Spleen (tissue), 11 donors: ENCODE data around the gene BSPRY. TPM values are rescaled to one million over a fixed set of nuclear protein-coding genes. Genes with fewer than 3 reads are reported as not detected.

Experiments used
- DNase-seq: peaks from one replicate; pipeline ENCODE4 v3.0.0-alpha.2; 2020
- H3K27ac ChIP-seq, 8 donors: fragments of 200-600 bp; sonication (generic) in 7 of 8; 1 replicate in 4 of 8; 2 replicates in 4 of 8; pipeline versions ENCODE4 v1.5.0 to v1.8.0; 2016 to 2021; ENCODE audit warnings: inconsistent platforms in 4 of 8, mild to moderate bottlenecking in 4 of 8, moderate library complexity in 1 of 8
- H3K27me3 ChIP-seq, 7 donors: fragments of 200-600 bp; sonication (generic) in 6 of 7; replicated peaks in 1 of 7; 1 replicate in 4 of 7; 2 replicates in 3 of 7; pipeline versions ENCODE4 v1.5.0 to v1.8.0; 2016 to 2021; ENCODE audit warnings: inconsistent platforms in 3 of 7, mild to moderate bottlenecking in 1 of 7
- H3K36me3 ChIP-seq, 6 donors: fragments of 200-600 bp; sonication (generic) in 5 of 6; 1 replicate in 4 of 6; 2 replicates in 2 of 6; pipeline versions ENCODE4 v1.5.0 to v1.8.0; 2016 to 2021; ENCODE audit warnings: inconsistent platforms in 2 of 6
- H3K4me1 ChIP-seq, 6 donors: fragments of 200-600 bp; sonication (generic) in 5 of 6; 1 replicate in 3 of 6; 2 replicates in 3 of 6; pipeline versions ENCODE4 v1.5.0 to v1.8.0; 2016 to 2021; ENCODE audit warnings: inconsistent platforms in 3 of 6
- H3K4me3 ChIP-seq, 8 donors: fragments of 200-600 bp; sonication (generic) in 7 of 8; 1 replicate in 4 of 8; 2 replicates in 4 of 8; pipeline versions ENCODE4 v1.5.0 to v1.8.0; 2016 to 2021; ENCODE audit warnings: inconsistent platforms in 4 of 8, mild to moderate bottlenecking in 4 of 8, moderate library complexity in 2 of 8
- H3K9me3 ChIP-seq, 8 donors: fragments of 200-600 bp; sonication (generic) in 7 of 8; 1 replicate in 4 of 8; 2 replicates in 4 of 8; pipeline versions ENCODE4 v1.5.0 to v1.8.0; 2016 to 2021; ENCODE audit warnings: inconsistent platforms in 4 of 8
- POLR2A ChIP-seq, 3 donors: fragments of 450-650 bp; IDR thresholded peaks; one replicate each; pipeline ENCODE4 v1.5.1; 2017; ENCODE audit warnings: antibody characterized with exemption in 3 of 3, mild to moderate bottlenecking in 1 of 3
- POLR2AphosphoS5 ChIP-seq, 3 donors: sonication (generic); formaldehyde crosslinking; IDR thresholded peaks; one replicate each; pipeline ENCODE4 v1.5.1; 2017; ENCODE audit warnings: antibody characterized with exemption in 3 of 3
- WGBS, 5 donors: extraction: QIAGEN DNeasy Blood & Tissue Kit in 3 of 5; methylation state at CpG; one replicate each; pipeline versions ENCODE4 v1.1.5 to v1.1.7; 2013 to 2018; 5-methylcytosine and 5-hydroxymethylcytosine counted together
- intact Hi-C: fragments of 100-400 bp; cut with DNase I; formaldehyde crosslinking; loops from one replicate; pipeline ENCODE4 v1.15.0; 2023; ENCODE audit warnings: low total_unique reads
- polyA plus RNA-seq, 3 donors: library from polyadenylated mRNA; stranded (reverse); fragments of 200-250 nt; gene quantifications; one replicate each; pipeline ENCODE4 v1.2.1, GENCODE V29; 2013
- total RNA-seq, 7 donors: library from RNA; depleted of rRNA in 3 of 7; stranded (reverse); fragments of >200 nt in 3 of 7; fragmentation: NEBNext Ultra II Directional in 4 of 7; extraction: Animal tissue kit (Norgen Biotek cat#: 25700) in 4 of 7; gene quantifications; one replicate each; pipeline versions ENCODE4 v1.1.0 to v1.2.1, GENCODE V29; 2016 to 2021
- TF ChIP-seq, protein P1 (sequence below), 11 experiments: fragments of 200-600 bp in 7 of 11; fragments of 450-650 bp in 4 of 11; sonication (generic) in 4 of 11; IDR thresholded peaks in 8 of 11; conservative IDR thresholded peaks in 3 of 11; 1 replicate in 7 of 11; 2 replicates in 4 of 11; pipeline versions ENCODE4 v1.4.0 to v1.8.0; 2016 to 2021; ENCODE audit warnings: antibody characterized with exemption in 11 of 11, inconsistent platforms in 4 of 11, mild to moderate bottlenecking in 1 of 11
- donor health status: healthy with polysubstance abuse.
- donor health status: DM: no; HTN: no; CAD: no; lungs with moderate emphysema.
- donor health status: DM: no; HTN: no; CAD: no.
- donor health status: Bipolar disorder and iron deficiency.
- donor health status: healthy.
- donor health status: DM: no; HTN: no; CAD: no.
- donor health status: DM: yes; HTN: yes; CAD: no.

Gene BSPRY
- total and polyA plus RNA-seq, 10 donors: 0.26 to 1.7 (median 0.78) TPM

DNA sequence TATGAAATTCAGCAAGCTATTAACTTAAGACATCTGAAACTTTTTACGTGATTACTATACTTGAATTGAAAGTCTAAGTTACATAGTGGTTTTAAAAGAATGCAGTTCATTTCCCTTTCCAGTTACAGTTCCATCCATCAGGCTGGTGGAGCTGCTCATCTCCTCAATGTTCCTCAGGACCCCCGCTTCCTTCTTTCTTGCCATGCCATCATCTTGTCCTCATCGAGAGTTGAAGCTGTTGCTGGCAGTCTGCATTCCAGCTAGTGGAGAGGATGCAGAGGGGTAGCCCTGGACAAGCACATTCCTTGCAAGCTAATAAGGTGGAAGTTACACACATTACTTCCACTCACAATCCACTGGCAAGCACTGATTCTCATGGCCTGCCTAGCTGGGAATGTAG is 37.4 kb upstream of the BSPRY start:
- TF ChIP-seq, protein P1, sequence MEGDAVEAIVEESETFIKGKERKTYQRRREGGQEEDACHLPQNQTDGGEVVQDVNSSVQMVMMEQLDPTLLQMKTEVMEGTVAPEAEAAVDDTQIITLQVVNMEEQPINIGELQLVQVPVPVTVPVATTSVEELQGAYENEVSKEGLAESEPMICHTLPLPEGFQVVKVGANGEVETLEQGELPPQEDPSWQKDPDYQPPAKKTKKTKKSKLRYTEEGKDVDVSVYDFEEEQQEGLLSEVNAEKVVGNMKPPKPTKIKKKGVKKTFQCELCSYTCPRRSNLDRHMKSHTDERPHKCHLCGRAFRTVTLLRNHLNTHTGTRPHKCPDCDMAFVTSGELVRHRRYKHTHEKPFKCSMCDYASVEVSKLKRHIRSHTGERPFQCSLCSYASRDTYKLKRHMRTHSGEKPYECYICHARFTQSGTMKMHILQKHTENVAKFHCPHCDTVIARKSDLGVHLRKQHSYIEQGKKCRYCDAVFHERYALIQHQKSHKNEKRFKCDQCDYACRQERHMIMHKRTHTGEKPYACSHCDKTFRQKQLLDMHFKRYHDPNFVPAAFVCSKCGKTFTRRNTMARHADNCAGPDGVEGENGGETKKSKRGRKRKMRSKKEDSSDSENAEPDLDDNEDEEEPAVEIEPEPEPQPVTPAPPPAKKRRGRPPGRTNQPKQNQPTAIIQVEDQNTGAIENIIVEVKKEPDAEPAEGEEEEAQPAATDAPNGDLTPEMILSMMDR (IDR thresholded peaks at IDR 0.05 in 8 of 11, conservative IDR thresholded peaks at IDR 0.05 in 3 of 11): no peak
- TF ChIP-seq POLR2A (IDR thresholded peaks at IDR 0.05) (no peak), POLR2AphosphoS5 (IDR thresholded peaks at IDR 0.05) (no peak)

DNA sequence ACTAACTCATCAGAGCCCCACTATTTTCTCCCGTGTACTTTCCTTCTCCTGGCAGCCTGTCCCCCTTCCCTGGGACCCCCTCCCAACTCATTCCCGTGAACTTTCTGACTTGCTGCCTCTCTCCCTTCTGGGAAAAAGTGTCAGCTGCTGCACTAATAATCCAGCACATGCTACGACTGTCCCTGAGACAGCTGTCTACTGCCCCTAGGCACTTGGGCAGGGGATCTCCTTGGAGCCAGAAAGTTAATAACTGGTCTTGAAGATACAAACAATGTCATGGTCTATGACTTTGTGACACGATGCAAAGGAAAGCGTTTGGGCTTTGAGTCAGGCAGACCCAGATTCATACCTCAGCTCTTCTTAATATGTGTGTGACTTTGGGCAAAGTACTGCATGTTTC is 36.1 kb upstream of the BSPRY start:
- no peaks in the 10 kb centered on the region for H3K4me1 ChIP-seq
- 83 to 90% (median 87%) methylated on average over 5 of the region's 5 CpGs for WGBS, 5 donors
- no peak for DNase-seq
- H3K9me3 ChIP-seq: no peaks in the 10 kb centered on the region
- no peak overlapping the region for H3K4me3 ChIP-seq
- H3K27ac ChIP-seq: no peak overlapping the region
- no peaks in the 10 kb centered on the region for H3K27me3 ChIP-seq
- intact Hi-C loops: no loop called here
- TF ChIP-seq, protein P1 (IDR thresholded peaks at IDR 0.05 in 8 of 11, conservative IDR thresholded peaks at IDR 0.05 in 3 of 11): no peak
- TF ChIP-seq POLR2AphosphoS5 (IDR thresholded peaks at IDR 0.05) (no peak), POLR2A (IDR thresholded peaks at IDR 0.05) (no peak)
- no peaks in the 10 kb centered on the region for H3K36me3 ChIP-seq

More for the DNA sequence above, 37.4 kb upstream of the BSPRY start:
- Histone ChIP-seq H3K27me3 (no peaks in the 10 kb centered on the region), H3K4me1 (no peaks in the 10 kb centered on the region), H3K9me3 (no peaks in the 10 kb centered on the region), H3K27ac (no peak overlapping the region), H3K36me3 (no peaks in the 10 kb centered on the region), H3K4me3 (no peak overlapping the region)
- 83 to 92% (median 86%) methylated on average over 3 of the region's 3 CpGs for WGBS, 5 donors
- no peak for DNase-seq
- intact Hi-C loops: no loop called here

DNA sequence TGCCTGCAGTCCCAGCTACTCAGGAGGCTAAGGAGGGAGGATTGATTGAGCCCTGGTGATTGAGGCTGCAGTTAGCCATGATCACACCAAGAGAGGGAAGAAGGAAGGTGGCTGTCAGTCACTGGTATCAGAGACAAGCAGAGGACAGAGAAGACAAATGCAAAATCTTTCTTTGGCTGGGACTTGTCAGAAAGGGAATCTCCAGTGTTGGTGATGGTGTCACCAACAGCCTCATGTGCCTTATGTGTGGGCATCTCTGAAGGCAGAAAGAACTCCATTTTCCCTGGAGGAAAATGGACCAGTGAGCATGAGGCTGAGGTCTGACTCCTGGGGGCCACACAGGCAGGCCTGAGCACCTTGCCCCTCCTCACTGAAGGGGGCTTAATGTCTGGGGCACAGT is 34.1 kb upstream of the BSPRY start:
- H3K27me3 ChIP-seq: no peaks in the 10 kb centered on the region
- intact Hi-C loops: no loop called here

DNA sequence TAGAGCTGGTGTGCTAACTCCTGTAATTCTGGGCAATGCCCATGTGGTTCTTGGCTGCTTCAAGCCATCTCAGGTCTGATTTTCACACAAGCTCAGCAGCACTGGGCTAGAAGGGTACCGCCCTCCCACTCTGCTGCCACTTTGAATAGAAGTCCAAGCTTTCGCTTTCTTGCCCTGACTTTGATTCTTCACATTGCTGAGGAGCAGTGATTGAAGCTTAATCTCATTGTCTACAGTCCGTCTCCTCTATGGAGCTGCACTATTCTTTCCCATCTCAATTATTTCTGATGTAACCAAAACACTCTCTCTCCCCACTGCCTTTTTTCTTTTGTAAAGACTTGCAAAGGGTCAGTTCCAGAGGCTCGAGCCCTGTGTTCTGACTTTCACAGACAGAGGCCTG is 33.3 kb upstream of the BSPRY start:
- no peak overlapping the region for H3K4me3 ChIP-seq
- H3K9me3 ChIP-seq: no peaks in the 10 kb centered on the region
- peaks cover 0 to 18% (median 0%) of the 10 kb centered on the region in 6 donors for H3K36me3 ChIP-seq
- TF ChIP-seq POLR2AphosphoS5 (IDR thresholded peaks at IDR 0.05): no peak
- TF ChIP-seq POLR2A (IDR thresholded peaks at IDR 0.05): no peak
- TF ChIP-seq, protein P1 (IDR thresholded peaks at IDR 0.05 in 8 of 11, conservative IDR thresholded peaks at IDR 0.05 in 3 of 11): no peak
- DNase-seq: no peak
- WGBS, 5 donors: 90 to 98% (median 93%) methylated on average over 4 of the region's 4 CpGs
- no peak overlapping the region for H3K27ac ChIP-seq
- no peaks in the 10 kb centered on the region for H3K4me1 ChIP-seq
- no peaks in the 10 kb centered on the region for H3K27me3 ChIP-seq
- intact Hi-C loops: no loop called here

More for the DNA sequence above, 34.1 kb upstream of the BSPRY start:
- Histone ChIP-seq H3K4me3 (no peak overlapping the region), H3K27ac (no peak overlapping the region), H3K9me3 (no peaks in the 10 kb centered on the region), H3K36me3 (peaks cover 0 to 10% (median 0%) of the 10 kb centered on the region in 6 donors), H3K4me1 (no peaks in the 10 kb centered on the region)
- DNase-seq: no peak
- TF ChIP-seq POLR2A (IDR thresholded peaks at IDR 0.05): no peak
- TF ChIP-seq POLR2AphosphoS5 (IDR thresholded peaks at IDR 0.05): no peak
- TF ChIP-seq, protein P1 (IDR thresholded peaks at IDR 0.05 in 8 of 11, conservative IDR thresholded peaks at IDR 0.05 in 3 of 11): no peak
